ENCODE results near the gene IFNAR2.
"Not testable (repeated sequence)": the region's sequence is repeated elsewhere in the genome, so short reads cannot be mapped to it uniquely, and the experiment has no call there.

The IFNAR2 gene

GRCh38 chr21:33244082-33244778, 14.5 kb downstream of the IFNAR2 start:
- no peak for DNase-seq (ENCODE audit: low spot score)
- no peak for FAIRE-seq

DNA sequence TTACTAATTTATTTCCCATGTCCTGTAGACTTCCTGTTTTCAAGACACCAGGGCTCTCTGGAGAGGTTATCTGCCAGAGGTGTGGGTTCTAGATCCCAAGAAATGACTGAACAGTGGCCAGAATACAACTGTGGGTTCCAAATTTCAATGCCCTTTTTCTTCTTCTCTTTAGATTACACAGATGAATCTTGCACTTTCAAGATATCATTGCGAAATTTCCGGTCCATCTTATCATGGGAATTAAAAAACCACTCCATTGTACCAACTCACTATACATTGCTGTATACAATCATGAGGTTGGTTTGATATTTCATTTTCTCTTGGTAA, 15.0 kb downstream of the IFNAR2 start:
- no peak for FAIRE-seq
- DNase-seq (ENCODE audit: low spot score): no peak

- DNase-seq (ENCODE audit: low spot score) (no peak), FAIRE-seq (no peak)
These were observed 15.7 kb downstream of the IFNAR2 start for GRCh38 chr21:33245289-33245918.

DNA sequence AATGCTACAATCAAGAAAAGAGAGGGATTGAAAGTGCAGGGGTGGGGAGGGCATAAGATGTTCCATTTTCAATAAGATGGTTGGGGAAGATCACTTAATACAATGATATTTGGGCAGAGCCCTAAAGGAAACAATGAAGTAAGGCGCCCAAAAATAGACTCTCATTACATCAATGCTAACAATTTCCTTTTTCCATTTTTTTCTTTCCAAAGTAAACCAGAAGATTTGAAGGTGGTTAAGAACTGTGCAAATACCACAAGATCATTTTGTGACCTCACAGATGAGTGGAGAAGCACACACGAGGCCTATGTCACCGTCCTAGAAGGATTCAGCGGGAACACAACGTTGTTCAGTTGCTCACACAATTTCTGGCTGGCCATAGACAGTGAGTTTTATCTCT, 16.8 kb downstream of the IFNAR2 start:
- no peak for DNase-seq (ENCODE audit: low spot score)
- FAIRE-seq: no peak

- DNase-seq (ENCODE audit: low spot score) (no peak), FAIRE-seq (no peak)
These were observed 17.2 kb downstream of the IFNAR2 start for GRCh38 chr21:33246963-33247362.

DNA sequence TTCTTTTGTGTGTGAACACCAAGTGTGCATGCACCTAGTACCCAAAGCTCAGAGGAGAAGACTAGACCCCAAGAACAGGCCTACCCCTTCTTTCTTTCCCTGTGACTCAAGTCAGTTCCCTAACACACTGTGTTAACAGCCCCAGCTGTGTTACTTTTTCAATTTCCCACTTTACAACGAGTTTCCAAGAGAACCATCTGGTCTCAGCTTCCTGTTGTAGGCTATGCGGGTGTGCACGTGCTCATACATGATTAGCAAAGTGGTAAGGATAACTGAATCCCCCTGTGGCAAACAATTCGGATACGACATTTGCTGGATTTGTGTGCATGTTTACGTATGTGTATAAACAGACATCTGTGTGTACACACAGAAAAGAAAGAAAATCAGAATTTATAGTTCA, 17.9 kb downstream of the IFNAR2 start:
- DNase-seq (ENCODE audit: low spot score) (no peak), FAIRE-seq (no peak)

DNA sequence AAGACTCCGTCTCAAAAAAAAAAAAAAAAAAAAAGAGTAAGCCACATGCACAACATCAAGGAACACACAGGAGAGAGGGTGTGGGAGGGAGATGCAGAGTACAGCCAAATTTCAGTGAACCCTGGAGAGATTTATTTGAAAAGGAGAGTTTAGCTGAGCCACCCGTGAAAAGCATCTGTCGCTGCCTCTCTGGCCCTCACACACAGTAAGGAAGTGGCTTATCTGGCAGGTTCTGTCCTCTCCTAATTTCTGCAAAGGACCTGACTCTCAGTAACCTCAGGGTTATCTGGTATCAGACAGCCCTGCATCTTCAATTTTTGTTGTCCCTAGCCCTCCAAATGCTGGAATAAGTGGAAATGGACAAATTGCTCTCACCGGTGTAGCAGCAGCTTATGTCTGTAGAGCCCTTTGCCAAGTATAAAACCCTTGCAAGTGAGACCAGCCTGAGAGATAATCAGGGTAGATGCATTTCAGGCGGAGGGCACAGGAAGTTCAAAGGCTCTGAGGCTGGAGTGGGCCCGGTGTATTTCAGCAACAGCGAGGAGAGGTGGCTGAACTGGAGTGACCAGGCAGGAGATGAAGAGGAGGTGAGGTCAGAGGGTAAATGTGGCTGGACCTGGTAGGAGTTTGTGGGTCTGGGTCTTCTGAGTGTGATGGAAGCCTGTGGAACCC, 19.7 kb downstream of the IFNAR2 start:
- FAIRE-seq: no peak
- no peak for DNase-seq (ENCODE audit: low spot score)

- no peak for DNase-seq (ENCODE audit: low spot score)
- FAIRE-seq: no peak
These were observed 21.4 kb downstream of the IFNAR2 start for GRCh38 chr21:33251119-33251518.

DNA sequence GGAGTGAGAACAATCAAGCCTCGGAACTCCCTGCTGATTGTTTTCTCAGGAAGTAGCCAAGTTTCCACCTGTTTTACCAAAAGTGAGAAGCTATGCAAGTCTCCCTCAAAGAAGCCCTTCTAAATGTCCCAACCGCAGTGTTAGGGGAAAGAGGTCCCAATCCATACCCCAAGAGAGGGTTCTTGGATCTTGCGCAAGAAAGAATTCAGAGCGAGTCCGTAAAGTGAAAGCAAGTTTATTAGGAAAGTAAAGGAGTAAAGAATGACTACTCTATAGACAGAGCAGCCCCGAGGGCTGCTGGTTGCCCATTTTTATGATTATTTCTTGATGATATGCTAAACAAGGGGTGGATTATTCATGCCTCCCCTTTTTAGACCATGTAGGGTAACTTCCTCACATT, 23.6 kb downstream of the IFNAR2 start:
- not testable (repeated sequence) for FAIRE-seq; DNase-seq (ENCODE audit: low spot score)

GRCh38 chr21:33254766-33255165, 25.0 kb downstream of the IFNAR2 start:
- DNase-seq (ENCODE audit: low spot score) (no peak), FAIRE-seq (no peak)

GRCh38 chr21:33255404-33255803, 25.7 kb downstream of the IFNAR2 start:
- DNase-seq (ENCODE audit: low spot score) (no peak), FAIRE-seq (no peak)

DNA sequence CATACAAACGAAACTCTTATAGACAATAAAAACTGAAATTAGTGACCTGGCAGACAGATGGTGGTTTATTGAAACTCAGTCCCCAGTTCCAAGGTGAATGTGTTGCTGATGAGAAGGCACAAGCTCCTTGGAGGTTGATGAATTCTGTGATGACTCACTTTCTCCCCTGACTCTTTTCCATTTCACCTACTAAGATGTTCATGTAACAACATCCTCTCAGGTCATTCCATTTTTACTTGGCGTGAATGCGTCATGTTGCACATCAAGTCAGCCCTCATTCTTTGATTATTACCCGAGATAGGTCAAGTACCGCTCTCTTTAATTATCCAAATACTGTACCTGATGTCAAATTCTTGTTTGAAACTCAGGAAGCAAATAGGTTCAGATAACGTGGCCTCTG, 26.3 kb downstream of the IFNAR2 start:
- FAIRE-seq (no peak), DNase-seq (ENCODE audit: low spot score) (no peak)

GRCh38 chr21:33257094-33257803, 27.5 kb downstream of the IFNAR2 start:
- no peak for DNase-seq (ENCODE audit: low spot score)
- FAIRE-seq: no peak

DNA sequence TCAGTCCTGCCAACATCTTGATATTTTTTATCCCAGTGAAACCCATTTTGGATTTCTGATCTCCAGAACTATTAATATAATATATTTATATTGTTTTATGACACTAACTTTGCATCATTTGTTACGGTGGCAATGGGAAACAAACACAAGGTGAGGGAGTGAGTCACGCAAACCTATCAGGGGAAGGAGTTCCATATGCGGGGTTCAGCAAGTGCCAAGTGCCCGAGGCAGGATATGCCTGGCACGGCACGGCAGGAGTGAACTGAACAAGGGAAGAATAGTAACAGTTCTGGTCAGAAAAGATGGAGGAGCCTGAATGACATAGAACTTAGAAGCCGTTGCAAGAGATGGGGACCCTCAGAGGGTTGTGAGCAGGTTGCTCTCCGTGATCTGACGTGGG, 28.7 kb downstream of the IFNAR2 start:
- DNase-seq (ENCODE audit: low spot score) (no peak), FAIRE-seq (no peak)

DNA sequence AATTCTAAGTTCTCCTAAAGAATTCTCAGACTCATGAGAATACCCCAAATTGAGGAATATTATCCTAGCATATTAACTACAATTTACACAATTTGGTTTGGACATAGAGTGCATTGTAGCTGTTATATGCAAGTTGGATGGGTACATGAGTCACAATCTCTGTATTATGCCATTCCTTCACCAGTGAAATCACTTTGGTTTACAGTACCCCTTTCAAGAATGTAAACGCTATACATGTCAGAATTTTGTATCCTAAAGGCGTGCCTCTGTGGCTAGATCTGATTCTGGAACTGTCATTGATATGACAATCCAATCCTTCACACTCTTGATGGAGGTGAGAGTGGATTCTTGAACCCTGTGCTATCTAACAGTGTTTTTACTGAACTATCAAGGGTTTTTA, 29.7 kb downstream of the IFNAR2 start:
- FAIRE-seq (no peak), DNase-seq (ENCODE audit: low spot score) (no peak)

- FAIRE-seq (no peak), DNase-seq (ENCODE audit: low spot score) (no peak)
These were observed 30.3 kb downstream of the IFNAR2 start for GRCh38 chr21:33259995-33260394.

- no peak for FAIRE-seq
- no peak for DNase-seq (ENCODE audit: low spot score)
These were observed 31.9 kb downstream of the IFNAR2 start for GRCh38 chr21:33261635-33262034.

DNA sequence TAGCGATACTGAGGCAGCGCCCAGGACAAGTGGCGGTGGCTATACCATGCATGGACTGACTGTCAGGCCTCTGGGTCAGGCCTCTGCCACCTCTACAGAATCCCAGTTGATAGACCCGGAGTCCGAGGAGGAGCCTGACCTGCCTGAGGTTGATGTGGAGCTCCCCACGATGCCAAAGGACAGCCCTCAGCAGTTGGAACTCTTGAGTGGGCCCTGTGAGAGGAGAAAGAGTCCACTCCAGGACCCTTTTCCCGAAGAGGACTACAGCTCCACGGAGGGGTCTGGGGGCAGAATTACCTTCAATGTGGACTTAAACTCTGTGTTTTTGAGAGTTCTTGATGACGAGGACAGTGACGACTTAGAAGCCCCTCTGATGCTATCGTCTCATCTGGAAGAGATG, 33.2 kb downstream of the IFNAR2 start:
- no peak for FAIRE-seq
- no peak for DNase-seq (ENCODE audit: low spot score)

GRCh38 chr21:33264561-33264960, 34.8 kb downstream of the IFNAR2 start:
- DNase-seq (ENCODE audit: low spot score) (no peak), FAIRE-seq (no peak)

GRCh38 chr21:33265664-33266049, 35.9 kb downstream of the IFNAR2 start:
- DNase-seq (ENCODE audit: low spot score): no peak

GRCh38 chr21:33266050-33266788, 36.5 kb downstream of the IFNAR2 start, which contains the start of gene IL10RB:
Gene IL10RB, plus strand, starts transcription at chr21:33266367. Its CDS starts 99 bp downstream, at chr21:33266466.
- DNase-seq (ENCODE audit: low spot score) (peak; percentile 94), FAIRE-seq (no peak)

More at GRCh38 chr21:33265664-33266049, 35.9 kb downstream of the IFNAR2 start:
- FAIRE-seq: no peak

DNA sequence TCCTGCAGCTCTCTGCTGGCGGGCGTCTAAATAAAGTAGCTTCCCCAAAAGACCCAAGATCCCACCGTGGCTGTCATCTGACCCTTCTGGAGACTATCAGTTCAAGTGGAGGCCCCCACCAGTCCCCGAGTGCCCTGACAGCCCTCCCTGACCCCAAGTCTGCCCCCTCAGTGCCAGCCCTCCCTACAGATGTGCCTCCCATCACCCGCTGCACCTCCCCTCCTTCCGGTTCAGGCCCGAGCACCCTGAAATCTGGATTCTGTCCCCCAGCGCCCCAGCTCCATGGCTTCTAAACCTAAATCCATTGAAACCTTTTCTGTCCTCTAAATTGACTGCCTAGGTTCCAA, 37.0 kb downstream of the IFNAR2 start:
- FAIRE-seq: no peak
- no peak for DNase-seq (ENCODE audit: low spot score)

Measured in urothelium cell line (cell line).